Right lobe of liver (tissue), 6 donors: ENCODE data around the gene NUMB. TPM values are rescaled to one million over a fixed set of nuclear protein-coding genes. Genes with fewer than 3 reads are reported as not detected.

Source experiments
- ATAC-seq, 4 donors: fragments of 200-7000 bp; cut with Tn5 transposase; one replicate each; pipeline ENCODE4 v1.9.1; 2020; ENCODE audit warnings: mild to moderate bottlenecking in 4 of 4, moderate library complexity in 4 of 4
- DNase-seq, 3 donors: peaks; one replicate each; pipeline ENCODE4 v3.0.0-alpha.2; 2020
- H3K27ac ChIP-seq, 3 donors: fragments of 200-600 bp; one replicate each; pipeline ENCODE4 v1.8.0; 2022
- H3K27me3 ChIP-seq, 2 donors: fragments of 200-600 bp; one replicate each; pipeline ENCODE4 v1.8.0; 2022
- H3K36me3 ChIP-seq, 4 donors: fragments of 200-600 bp; sonication (generic) in 1 of 4; one replicate each; pipeline versions ENCODE4 v1.5.1 to v1.8.0; 2017 to 2022; ENCODE audit warnings: control low read depth in 1 of 4
- H3K4me1 ChIP-seq, 4 donors: fragments of 200-600 bp; sonication (generic) in 1 of 4; one replicate each; pipeline versions ENCODE4 v1.5.1 to v1.8.0; 2017 to 2022; ENCODE audit warnings: control low read depth in 1 of 4
- H3K4me3 ChIP-seq, 3 donors: fragments of 200-600 bp; one replicate each; pipeline ENCODE4 v1.8.0; 2022
- H3K9me3 ChIP-seq, 4 donors: fragments of 200-600 bp; sonication (generic) in 1 of 4; one replicate each; pipeline versions ENCODE4 v1.5.1 to v1.8.0; 2017 to 2022; ENCODE audit warnings: control low read depth in 1 of 4
- CTCF ChIP-seq, 4 donors: fragments of 200-600 bp in 3 of 4; fragments of 450-650 bp in 1 of 4; IDR thresholded peaks; one replicate each; pipeline versions ENCODE4 v1.5.1 to v1.8.0; 2016 to 2022; ENCODE audit warnings: antibody characterized with exemption in 4 of 4, mild to moderate bottlenecking in 2 of 4
- POLR2A ChIP-seq: fragments of 450-650 bp; IDR thresholded peaks from one replicate; pipeline ENCODE4 v1.6.1; 2017; ENCODE audit warnings: antibody characterized with exemption, mild to moderate bottlenecking
- WGBS: methylation state at CpG from one replicate; pipeline ENCODE4 v1.1.6; 2018; ENCODE audit warnings: low coverage, low lambda C conversion rate; ENCODE audit not compliant: insufficient coverage; ENCODE audit errors: missing lambda C conversion rate; 5-methylcytosine and 5-hydroxymethylcytosine counted together
- intact Hi-C, 2 donors: fragments of 100-400 bp; cut with DNase I; formaldehyde crosslinking; loops; one replicate each; pipeline versions ENCODE4 v1.11.2 to v1.14.1; 2022
- total RNA-seq, 6 experiments: library from RNA; depleted of rRNA in 2 of 6; stranded (reverse); fragments of >200 nt in 2 of 6; fragmentation: NEBNext Ultra II Directional in 3 of 6; extraction: Animal tissue kit (Norgen Biotek cat#: 25700) in 3 of 6; gene quantifications; one replicate each; pipeline versions ENCODE4 v1.1.0 to v1.2.4, GENCODE V29; 2016 to 2023
- donor health status: DM: no; HTN: yes; CAD: no.
- donor health status: DM: no; HTN: no; CAD: no.
- donor health status: DM: no; HTN: no; CAD: no.
- donor health status: DM: no; HTN: yes; CAD: no.
- donor health status: DM: no; HTN: yes; CAD: no.

NUMB gene
- total RNA-seq, 6 experiments from 2014 or later = 28.3 to 48.4 (median 43.7) TPM

GRCh38 chr14:73250781-73251500, 207.4 kb downstream of the NUMB start:
- TF ChIP-seq POLR2A = no peak
- Histone ChIP-seq H3K9me3 (no peaks in the 10 kb centered on the region), H3K4me1 (no peaks in the 10 kb centered on the region), H3K4me3 (no peak overlapping the region), H3K27me3 (no peaks in the 10 kb centered on the region), H3K27ac (no peak overlapping the region), H3K36me3 (no peaks in the 10 kb centered on the region)
- 94% methylated on average over 9 of the region's 27 CpGs for WGBS
- no peak for ATAC-seq
- DNase-seq = peak in 2 of 3 donors; percentile 13 to 32
- intact Hi-C loops = no loop called here

GRCh38 chr14:73250317-73250713, 208.0 kb downstream of the NUMB start:
- DNase-seq (peak in 2 of 3 donors; percentile 10 to 35), ATAC-seq (no peak)
- no peak overlapping the region for H3K4me3 ChIP-seq
- no peaks in the 10 kb centered on the region for H3K36me3 ChIP-seq
- no peaks in the 10 kb centered on the region for H3K9me3 ChIP-seq
- no peaks in the 10 kb centered on the region for H3K27me3 ChIP-seq
- 86% methylated on average over 4 of the region's 11 CpGs for WGBS
- no peaks in the 10 kb centered on the region for H3K4me1 ChIP-seq
- H3K27ac ChIP-seq = no peak overlapping the region
- intact Hi-C loops = no loop called here
- TF ChIP-seq CTCF (IDR thresholded peaks at IDR 0.05) (no peak), POLR2A (no peak)

- no peaks in the 10 kb centered on the region for H3K9me3 ChIP-seq
- no peaks in the 10 kb centered on the region for H3K36me3 ChIP-seq
- intact Hi-C loops = no loop called here
- WGBS = 74% methylated on average over 7 of the region's 13 CpGs
- no peaks in the 10 kb centered on the region for H3K27me3 ChIP-seq
- H3K27ac ChIP-seq = no peak overlapping the region
- no peaks in the 10 kb centered on the region for H3K4me1 ChIP-seq
- H3K4me3 ChIP-seq = no peak overlapping the region
- no peak for TF ChIP-seq POLR2A
- TF ChIP-seq CTCF (IDR thresholded peaks at IDR 0.05) = no peak
- DNase-seq (no peak), ATAC-seq (no peak)
Observed at GRCh38 chr14:73249564-73250316, 208.6 kb downstream of the NUMB start.

- 100% methylated on average over 1 of the region's 1 CpG for WGBS
Observed at GRCh38 chr14:73249108-73249507, 209.2 kb downstream of the NUMB start.

More at GRCh38 chr14:73249108-73249507, 209.2 kb downstream of the NUMB start:
- ATAC-seq = no peak
- Histone ChIP-seq H3K4me1 (no peaks in the 10 kb centered on the region), H3K27me3 (no peaks in the 10 kb centered on the region), H3K27ac (no peak overlapping the region), H3K4me3 (no peak overlapping the region), H3K36me3 (no peaks in the 10 kb centered on the region), H3K9me3 (no peaks in the 10 kb centered on the region)
- no peak for DNase-seq
- intact Hi-C loops = no loop called here
- no peak for TF ChIP-seq POLR2A
- no peak for TF ChIP-seq CTCF (IDR thresholded peaks at IDR 0.05)
